HG03045 (cell line): ENCODE data around the gene FAM20B.

Source experiments
- ATAC-seq: cut with Tn5 transposase; IDR thresholded peaks from one replicate; pipeline ENCODE4 v1.9.1; 2021; ENCODE audit warnings: mild to moderate bottlenecking, moderate library complexity; ENCODE audit not compliant: unreplicated experiment

FAM20B gene

GRCh38 chr1:179090923-179091322 lies 65.2 kb downstream of the FAM20B start:
- ATAC-seq, result no peak

GRCh38 chr1:179091691-179092165 lies 66.0 kb downstream of the FAM20B start:
- no peak for ATAC-seq

GRCh38 chr1:179092896-179093461 lies 67.3 kb downstream of the FAM20B start:
- no peak for ATAC-seq

- no peak for ATAC-seq
These were observed 69.1 kb downstream of the FAM20B start for GRCh38 chr1:179094818-179095217.

- ATAC-seq, result no peak
These were observed 69.7 kb downstream of the FAM20B start for GRCh38 chr1:179095377-179095776.

- ATAC-seq, result no peak
These were observed 70.2 kb downstream of the FAM20B start for GRCh38 chr1:179095924-179096323.

- ATAC-seq, result no peak
These were observed 74.2 kb downstream of the FAM20B start for GRCh38 chr1:179099891-179100290.

- no peak for ATAC-seq
These were observed 75.9 kb downstream of the FAM20B start for GRCh38 chr1:179101566-179101965.

GRCh38 chr1:179103999-179104398 lies 78.3 kb downstream of the FAM20B start:
- no peak for ATAC-seq

- no peak for ATAC-seq
These were observed 79.0 kb downstream of the FAM20B start for GRCh38 chr1:179104611-179105250.

- no peak for ATAC-seq
These were observed 79.7 kb downstream of the FAM20B start for GRCh38 chr1:179105393-179105792.

- ATAC-seq, result no peak
These were observed 82.3 kb downstream of the FAM20B start for GRCh38 chr1:179107706-179108629.

GRCh38 chr1:179108644-179109043 lies 83.0 kb downstream of the FAM20B start:
- ATAC-seq, result no peak

- no peak for ATAC-seq
These were observed 89.5 kb downstream of the FAM20B start for GRCh38 chr1:179115181-179115580.

- no peak for ATAC-seq
These were observed 93.8 kb downstream of the FAM20B start for GRCh38 chr1:179119513-179119912.

- no peak for ATAC-seq
These were observed 95.0 kb downstream of the FAM20B start for GRCh38 chr1:179120736-179121135.

- ATAC-seq, result no peak
These were observed 95.7 kb downstream of the FAM20B start for GRCh38 chr1:179121159-179121938.

- ATAC-seq, result no peak
These were observed 99.2 kb downstream of the FAM20B start for GRCh38 chr1:179124873-179125272.
